ENCODE data around the gene MPZL2.
A peak's percentile ranks its signal among the peaks of the same experiment; 100 is the strongest.

Gene MPZL2

DNA sequence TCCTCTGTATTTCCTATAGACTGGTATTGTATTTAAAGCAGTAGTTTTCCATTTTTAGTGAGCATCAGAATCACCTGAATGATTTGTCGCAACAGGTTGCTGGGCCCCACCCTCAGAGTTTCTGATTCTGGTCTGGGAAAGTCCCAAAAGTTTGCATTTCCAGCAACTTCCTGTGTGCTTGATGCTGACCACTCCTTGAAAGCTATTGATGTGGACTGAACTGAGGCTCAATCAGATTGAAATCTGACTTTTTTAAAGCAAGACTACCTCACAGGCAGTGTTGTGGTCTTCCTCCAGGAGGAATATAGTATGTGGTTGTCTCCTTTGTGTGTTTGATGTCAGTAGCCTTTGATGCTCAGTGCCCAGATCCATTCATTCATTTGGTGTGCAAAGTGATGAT lies 17.2 kb upstream of the MPZL2 start:
- H3K9ac ChIP-seq (ENCODE audit: low read depth, low read length) = no peak overlapping the region
- no peaks in the 10 kb centered on the region for H3K9me3 ChIP-seq (ENCODE audit: insufficient read depth, low read length, severe bottlenecking)
- TF ChIP-seq EZH2 (IDR thresholded peaks at IDR 0.05; ENCODE audit: borderline replicate concordance, low read depth, low read length, severe bottlenecking) = no peak
- TF ChIP-seq CTCF (IDR thresholded peaks at IDR 0.05; ENCODE audit: borderline replicate concordance, extremely low read depth, low read length, poor library complexity, severe bottlenecking) = no peak
- no peak overlapping the region for H3K4me2 ChIP-seq (ENCODE audit: insufficient read depth, low read length)
- peaks cover 9% of the 10 kb centered on the region; the same call in 1 of the 2 replicates for H3K4me1 ChIP-seq (ENCODE audit: insufficient read depth, low read length)
- H3K27ac ChIP-seq (ENCODE audit: low read length) = no peak overlapping the region
- no peak overlapping the region for H3K4me3 ChIP-seq (ENCODE audit: low read depth in 1 of 2, low read length in 2 of 2)
- DNase-seq = no peak
- no peak for ATAC-seq (ENCODE audit: insufficient read depth, low read depth)
- no peak overlapping the region for H2AFZ ChIP-seq (ENCODE audit: low read depth, low read length)
- no peaks in the 10 kb centered on the region for H3K79me2 ChIP-seq (ENCODE audit: insufficient read depth, low read length)
- H4K20me1 ChIP-seq (ENCODE audit: insufficient read depth, low read length) = no peaks in the 10 kb centered on the region
- no peaks in the 10 kb centered on the region for H3K36me3 ChIP-seq (ENCODE audit: insufficient read depth, low read length)
- H3K27me3 ChIP-seq (ENCODE audit: insufficient read depth, low read length, poor library complexity) = peaks cover 2% of the 10 kb centered on the region

DNA sequence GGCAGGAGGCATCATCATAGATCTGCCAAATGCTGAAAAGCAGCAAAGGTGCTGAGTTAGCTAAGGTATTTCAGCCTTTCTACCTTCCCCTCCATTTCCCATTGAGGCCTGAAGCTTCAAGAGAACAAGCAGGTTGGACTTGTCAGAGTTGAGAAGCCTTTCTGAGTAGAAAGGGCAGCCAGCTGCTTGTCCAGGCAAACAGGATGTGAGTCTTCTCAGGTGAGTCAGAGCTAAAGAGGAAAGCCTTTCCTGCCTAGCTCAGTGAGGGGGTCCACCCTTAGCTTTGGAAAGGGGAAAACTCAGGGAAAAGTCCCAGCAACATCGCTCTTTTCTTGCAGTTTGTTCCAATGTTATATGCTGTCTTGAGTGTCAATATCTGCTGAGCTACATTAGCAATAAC lies 13.2 kb upstream of the MPZL2 start:
- H3K4me1 ChIP-seq (ENCODE audit: insufficient read depth, low read length) = no peaks in the 10 kb centered on the region
- no peak for TF ChIP-seq CTCF (IDR thresholded peaks at IDR 0.05; ENCODE audit: borderline replicate concordance, extremely low read depth, low read length, poor library complexity, severe bottlenecking)
- no peak for TF ChIP-seq EZH2 (IDR thresholded peaks at IDR 0.05; ENCODE audit: borderline replicate concordance, low read depth, low read length, severe bottlenecking)
- no peak overlapping the region for H3K4me3 ChIP-seq (ENCODE audit: low read depth in 1 of 2, low read length in 2 of 2)
- no peaks in the 10 kb centered on the region for H3K36me3 ChIP-seq (ENCODE audit: insufficient read depth, low read length)
- H3K27me3 ChIP-seq (ENCODE audit: insufficient read depth, low read length, poor library complexity) = peaks cover 2% of the 10 kb centered on the region
- H4K20me1 ChIP-seq (ENCODE audit: insufficient read depth, low read length) = no peaks in the 10 kb centered on the region
- no peaks in the 10 kb centered on the region for H3K79me2 ChIP-seq (ENCODE audit: insufficient read depth, low read length)
- H3K9me3 ChIP-seq (ENCODE audit: insufficient read depth, low read length, severe bottlenecking) = no peaks in the 10 kb centered on the region
- 0 out of 3 replicates have a peak, but pooled peaks have one; percentile 33 for ATAC-seq (ENCODE audit: insufficient read depth, low read depth)
- DNase-seq = no peak
- no peak overlapping the region for H3K27ac ChIP-seq (ENCODE audit: low read length)
- H3K4me2 ChIP-seq (ENCODE audit: insufficient read depth, low read length) = no peak overlapping the region
- H3K9ac ChIP-seq (ENCODE audit: low read depth, low read length) = no peak overlapping the region
- H2AFZ ChIP-seq (ENCODE audit: low read depth, low read length) = no peak overlapping the region

- H3K9ac ChIP-seq (ENCODE audit: low read depth, low read length) = no peak overlapping the region
- H3K36me3 ChIP-seq (ENCODE audit: insufficient read depth, low read length) = no peaks in the 10 kb centered on the region
- no peaks in the 10 kb centered on the region for H3K4me1 ChIP-seq (ENCODE audit: insufficient read depth, low read length)
- no peak overlapping the region for H2AFZ ChIP-seq (ENCODE audit: low read depth, low read length)
- no peak for TF ChIP-seq CTCF (IDR thresholded peaks at IDR 0.05; ENCODE audit: borderline replicate concordance, extremely low read depth, low read length, poor library complexity, severe bottlenecking)
- no peak for TF ChIP-seq EZH2 (IDR thresholded peaks at IDR 0.05; ENCODE audit: borderline replicate concordance, low read depth, low read length, severe bottlenecking)
- H3K79me2 ChIP-seq (ENCODE audit: insufficient read depth, low read length) = no peaks in the 10 kb centered on the region
- peaks cover 2% of the 10 kb centered on the region for H3K27me3 ChIP-seq (ENCODE audit: insufficient read depth, low read length, poor library complexity)
- DNase-seq = no peak
- no peaks in the 10 kb centered on the region for H3K9me3 ChIP-seq (ENCODE audit: insufficient read depth, low read length, severe bottlenecking)
- ATAC-seq (ENCODE audit: insufficient read depth, low read depth) = no peak
- no peaks in the 10 kb centered on the region for H4K20me1 ChIP-seq (ENCODE audit: insufficient read depth, low read length)
- no peak overlapping the region for H3K4me2 ChIP-seq (ENCODE audit: insufficient read depth, low read length)
- H3K4me3 ChIP-seq (ENCODE audit: low read depth in 1 of 2, low read length in 2 of 2) = no peak overlapping the region
- H3K27ac ChIP-seq (ENCODE audit: low read length) = no peak overlapping the region
Measured at GRCh38 chr11:118276422-118276821, 12.3 kb upstream of the MPZL2 start.

GRCh38 chr11:118275176-118275575 lies 11.1 kb upstream of the MPZL2 start:
- H3K9ac ChIP-seq (ENCODE audit: low read depth, low read length) = no peak overlapping the region
- no peak for ATAC-seq (ENCODE audit: insufficient read depth, low read depth)

More at GRCh38 chr11:118275176-118275575, 11.1 kb upstream of the MPZL2 start:
- no peak for DNase-seq
- H3K4me1 ChIP-seq (ENCODE audit: insufficient read depth, low read length) = no peaks in the 10 kb centered on the region
- H3K9me3 ChIP-seq (ENCODE audit: insufficient read depth, low read length, severe bottlenecking) = no peaks in the 10 kb centered on the region
- no peak overlapping the region for H3K27ac ChIP-seq (ENCODE audit: low read length)
- no peak overlapping the region for H2AFZ ChIP-seq (ENCODE audit: low read depth, low read length)
- no peaks in the 10 kb centered on the region for H3K79me2 ChIP-seq (ENCODE audit: insufficient read depth, low read length)
- H3K4me2 ChIP-seq (ENCODE audit: insufficient read depth, low read length) = no peak overlapping the region
- H3K4me3 ChIP-seq (ENCODE audit: low read depth in 1 of 2, low read length in 2 of 2) = no peak overlapping the region
- H4K20me1 ChIP-seq (ENCODE audit: insufficient read depth, low read length) = no peaks in the 10 kb centered on the region
- TF ChIP-seq EZH2 (IDR thresholded peaks at IDR 0.05; ENCODE audit: borderline replicate concordance, low read depth, low read length, severe bottlenecking) = no peak
- TF ChIP-seq CTCF (IDR thresholded peaks at IDR 0.05; ENCODE audit: borderline replicate concordance, extremely low read depth, low read length, poor library complexity, severe bottlenecking) = no peak
- peaks cover 2% of the 10 kb centered on the region for H3K27me3 ChIP-seq (ENCODE audit: insufficient read depth, low read length, poor library complexity)
- no peaks in the 10 kb centered on the region for H3K36me3 ChIP-seq (ENCODE audit: insufficient read depth, low read length)

All from DND-41 (cell line).